ENCODE data around the gene VWF. TPM values are rescaled to one million over a fixed set of nuclear protein-coding genes. Genes with fewer than 3 reads are reported as not detected.

VWF gene
- total RNA-seq, 1 donor from 2014 or later: 0.70 TPM

DNA sequence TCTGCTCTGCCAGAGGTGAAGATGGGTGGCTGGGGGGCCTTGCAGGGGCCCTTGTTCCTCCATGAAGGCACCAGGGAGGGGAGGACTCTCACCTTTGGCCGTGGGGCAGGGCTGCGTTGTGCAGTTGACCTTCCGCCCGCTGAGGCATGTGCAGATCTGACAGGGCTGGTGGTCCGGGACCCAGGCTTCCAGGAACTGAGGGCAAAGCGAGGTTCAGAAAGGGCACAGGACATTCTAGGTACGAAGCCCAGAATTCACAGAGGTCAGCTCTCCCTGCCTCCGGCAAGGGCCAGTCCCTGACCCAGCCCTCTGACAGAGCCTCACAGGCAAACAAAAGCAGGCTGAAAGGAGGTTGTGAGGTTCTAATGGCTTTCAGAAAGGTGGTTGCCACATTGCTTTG lies 139.0 kb downstream of the VWF start:
- Mint-ChIP-seq H3K36me3 (no peaks in the 10 kb centered on the region), H3K27me3 (peaks cover 8% of the 10 kb centered on the region), H3K4me1 (ENCODE audit: unreplicated experiment) (peaks cover 4% of the 10 kb centered on the region), H3K4me3 (no peak overlapping the region), H3K27ac (no peak overlapping the region), H3K9me3 (no peaks in the 10 kb centered on the region)
- TF ChIP-seq, protein P1, sequence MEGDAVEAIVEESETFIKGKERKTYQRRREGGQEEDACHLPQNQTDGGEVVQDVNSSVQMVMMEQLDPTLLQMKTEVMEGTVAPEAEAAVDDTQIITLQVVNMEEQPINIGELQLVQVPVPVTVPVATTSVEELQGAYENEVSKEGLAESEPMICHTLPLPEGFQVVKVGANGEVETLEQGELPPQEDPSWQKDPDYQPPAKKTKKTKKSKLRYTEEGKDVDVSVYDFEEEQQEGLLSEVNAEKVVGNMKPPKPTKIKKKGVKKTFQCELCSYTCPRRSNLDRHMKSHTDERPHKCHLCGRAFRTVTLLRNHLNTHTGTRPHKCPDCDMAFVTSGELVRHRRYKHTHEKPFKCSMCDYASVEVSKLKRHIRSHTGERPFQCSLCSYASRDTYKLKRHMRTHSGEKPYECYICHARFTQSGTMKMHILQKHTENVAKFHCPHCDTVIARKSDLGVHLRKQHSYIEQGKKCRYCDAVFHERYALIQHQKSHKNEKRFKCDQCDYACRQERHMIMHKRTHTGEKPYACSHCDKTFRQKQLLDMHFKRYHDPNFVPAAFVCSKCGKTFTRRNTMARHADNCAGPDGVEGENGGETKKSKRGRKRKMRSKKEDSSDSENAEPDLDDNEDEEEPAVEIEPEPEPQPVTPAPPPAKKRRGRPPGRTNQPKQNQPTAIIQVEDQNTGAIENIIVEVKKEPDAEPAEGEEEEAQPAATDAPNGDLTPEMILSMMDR (conservative IDR thresholded peaks at IDR 0.05): no peak
- no peak for DNase-seq (ENCODE audit: extremely low spot score, unreplicated experiment)

DNA sequence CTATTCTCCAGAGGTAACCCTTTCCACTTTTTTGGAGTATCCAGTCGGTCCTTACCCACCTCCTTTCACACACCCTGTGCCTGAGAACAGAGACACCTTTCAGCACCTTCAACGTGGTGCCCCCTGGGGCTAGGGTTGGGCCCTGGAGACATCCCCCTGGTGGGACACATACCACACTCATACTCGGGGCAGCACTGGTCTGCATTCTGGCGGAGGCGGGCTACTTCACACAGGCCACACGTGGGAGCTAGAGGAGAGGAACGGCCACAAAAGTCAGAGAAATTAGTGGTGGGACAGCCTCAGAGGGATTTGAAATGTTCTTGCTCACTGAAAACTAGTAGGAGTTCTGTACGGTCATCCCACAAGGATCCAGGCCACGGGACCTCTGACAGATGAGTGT lies 139.6 kb downstream of the VWF start:
- DNase-seq (ENCODE audit: extremely low spot score, unreplicated experiment): no peak
- Mint-ChIP-seq H3K36me3 (no peaks in the 10 kb centered on the region), H3K4me3 (no peak overlapping the region), H3K9me3 (no peaks in the 10 kb centered on the region), H3K4me1 (ENCODE audit: unreplicated experiment) (peaks cover 4% of the 10 kb centered on the region), H3K27me3 (peaks cover 8% of the 10 kb centered on the region), H3K27ac (no peak overlapping the region)
- TF ChIP-seq, protein P1 (conservative IDR thresholded peaks at IDR 0.05): no peak

DNA sequence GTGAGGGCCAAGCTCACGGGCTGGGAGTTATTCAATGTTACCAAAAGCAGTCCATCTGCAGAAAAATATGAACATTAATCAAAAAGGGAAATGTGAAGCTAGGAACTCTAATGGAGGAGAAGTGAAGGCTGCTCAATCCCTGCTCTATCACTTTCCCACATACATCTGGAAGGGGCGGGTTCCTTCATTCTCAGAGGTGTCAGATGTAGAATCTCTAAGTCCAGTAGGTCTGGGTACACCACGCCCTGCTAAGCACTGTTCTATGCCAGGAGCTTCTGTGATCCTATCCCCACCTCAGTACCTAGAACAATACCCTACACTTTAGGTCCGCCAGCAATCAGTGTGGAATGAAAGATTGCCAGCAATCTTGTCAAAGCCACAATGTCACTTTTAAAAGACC lies 142.4 kb downstream of the VWF start:
- TF ChIP-seq, protein P1 (conservative IDR thresholded peaks at IDR 0.05): no peak
- Mint-ChIP-seq H3K9me3 (no peaks in the 10 kb centered on the region), H3K4me1 (ENCODE audit: unreplicated experiment) (no peaks in the 10 kb centered on the region), H3K27me3 (peaks cover 5% of the 10 kb centered on the region), H3K27ac (no peak overlapping the region), H3K36me3 (peaks cover 2% of the 10 kb centered on the region), H3K4me3 (no peak overlapping the region)
- DNase-seq (ENCODE audit: extremely low spot score, unreplicated experiment): no peak

DNA sequence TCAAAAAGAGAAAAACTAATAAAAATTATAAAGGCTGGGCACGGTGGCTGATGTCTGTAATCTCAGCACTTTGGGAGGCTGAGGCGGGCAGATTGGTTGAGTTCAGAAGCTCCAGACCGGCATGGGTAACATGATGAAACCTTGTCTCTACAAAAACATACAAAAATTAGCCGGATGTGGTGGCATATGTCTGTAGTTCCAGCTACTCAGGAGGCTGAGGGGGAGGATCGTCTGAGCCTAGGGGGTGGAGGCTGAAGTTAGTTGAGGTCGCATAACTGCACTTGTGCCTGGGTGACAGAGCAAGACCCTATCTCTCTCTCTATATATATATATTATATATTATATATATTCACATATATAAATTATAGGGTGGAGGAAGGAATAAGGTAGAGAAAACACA lies 146.9 kb downstream of the VWF start:
- Mint-ChIP-seq H3K4me3 (no peak overlapping the region), H3K27me3 (peaks cover 38% of the 10 kb centered on the region), H3K27ac (no peak overlapping the region), H3K9me3 (no peaks in the 10 kb centered on the region), H3K36me3 (peaks cover 3% of the 10 kb centered on the region), H3K4me1 (ENCODE audit: unreplicated experiment) (no peaks in the 10 kb centered on the region)
- no peak for DNase-seq (ENCODE audit: extremely low spot score, unreplicated experiment)
- TF ChIP-seq, protein P1 (conservative IDR thresholded peaks at IDR 0.05): no peak

DNA sequence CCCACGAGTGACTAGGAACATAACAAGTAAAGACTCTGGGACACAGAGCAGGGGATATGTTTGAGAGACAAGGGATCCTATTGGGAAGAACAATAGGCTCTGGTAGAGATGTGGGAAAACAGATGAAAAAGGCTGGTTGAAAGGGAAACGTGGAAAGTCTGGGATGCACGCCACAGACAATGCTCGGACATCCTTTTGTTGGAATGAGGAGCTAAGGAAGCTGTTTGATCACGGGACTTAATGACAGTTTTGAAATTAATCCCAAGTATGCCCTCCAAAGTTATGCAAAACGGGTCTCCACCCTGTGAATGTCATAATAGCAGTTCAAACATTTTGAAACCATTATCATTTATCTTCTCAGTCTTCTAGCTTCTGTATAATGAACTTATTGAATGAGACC lies 147.8 kb downstream of the VWF start:
- Mint-ChIP-seq H3K27me3 (peaks cover 45% of the 10 kb centered on the region), H3K9me3 (no peaks in the 10 kb centered on the region), H3K4me3 (no peak overlapping the region), H3K27ac (no peak overlapping the region), H3K36me3 (peaks cover 3% of the 10 kb centered on the region), H3K4me1 (ENCODE audit: unreplicated experiment) (no peaks in the 10 kb centered on the region)
- TF ChIP-seq, protein P1 (conservative IDR thresholded peaks at IDR 0.05): no peak
- no peak for DNase-seq (ENCODE audit: extremely low spot score, unreplicated experiment)

DNA sequence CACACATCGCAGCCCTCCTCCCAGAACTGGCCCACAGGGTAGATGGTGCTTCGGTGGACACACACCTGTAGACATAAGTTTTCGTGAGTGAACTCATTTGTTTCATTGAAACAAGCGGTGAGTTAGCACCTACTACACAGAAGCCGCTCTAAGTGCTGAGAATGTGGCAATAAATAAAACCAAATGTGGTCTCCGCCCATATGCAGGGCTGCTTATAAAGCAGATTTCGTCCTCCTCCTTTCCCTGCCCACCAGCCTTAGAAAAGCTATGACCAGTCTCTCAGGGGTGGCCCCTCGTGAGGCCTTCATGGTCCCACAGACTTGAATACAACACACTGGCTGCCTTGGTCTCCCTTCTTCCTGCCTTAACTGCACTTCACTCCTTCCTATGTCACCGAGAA lies 148.3 kb downstream of the VWF start:
- DNase-seq (ENCODE audit: extremely low spot score, unreplicated experiment): no peak
- TF ChIP-seq, protein P1 (conservative IDR thresholded peaks at IDR 0.05): no peak
- H3K36me3 Mint-ChIP-seq: peaks cover 3% of the 10 kb centered on the region
- H3K27ac Mint-ChIP-seq: no peak overlapping the region
- H3K9me3 Mint-ChIP-seq: no peaks in the 10 kb centered on the region
- H3K4me1 Mint-ChIP-seq (ENCODE audit: unreplicated experiment): no peaks in the 10 kb centered on the region
- no peak overlapping the region for H3K4me3 Mint-ChIP-seq
- H3K27me3 Mint-ChIP-seq: peaks cover 48% of the 10 kb centered on the region
